ENCODE measurements around the gene COX7B. TPM values are rescaled to one million over a fixed set of nuclear protein-coding genes. Genes with fewer than 3 reads are reported as not detected.

The COX7B gene
- total RNA-seq, 1 experiment from 2014 or later = 326 TPM

GRCh38 chrX:77953302-77953701 is 54.0 kb downstream of the COX7B start:
- no peak for DNase-seq
- peaks cover 9% of the 10 kb centered on the region for H3K4me1 Mint-ChIP-seq (ENCODE audit: low read depth, unreplicated experiment)
- BruUV-seq (replicated peaks) = no TSS peak
- CTCF ChIA-PET = interaction anchor here (0.7 kb wide), 1 partner anchor 17 kb away, joined by 3 read pairs; no protein-coding TSS in a partner anchor
- no peak for TF ChIP-seq CTCF (IDR thresholded peaks at IDR 0.05; ENCODE audit: unreplicated experiment)
- H3K27ac Mint-ChIP-seq (ENCODE audit: unreplicated experiment) = no peak overlapping the region
- no peaks in the 10 kb centered on the region for H3K27me3 Mint-ChIP-seq (ENCODE audit: unreplicated experiment)
- intact Hi-C loops (cut with micrococcal nuclease; ENCODE audit: unreplicated experiment) = loop anchor here (5.0 kb wide), 1 partner anchor 41 kb away; the partner anchor contains the start of gene ATP7A
- no peak overlapping the region for H3K4me3 Mint-ChIP-seq (ENCODE audit: low read depth, unreplicated experiment)
- H3K36me3 Mint-ChIP-seq (ENCODE audit: insufficient read depth, unreplicated experiment) = no peaks in the 10 kb centered on the region
- peaks cover 2% of the 10 kb centered on the region for H3K9me3 Mint-ChIP-seq (ENCODE audit: low read depth, unreplicated experiment)

GRCh38 chrX:77953708-77954107 is 54.4 kb downstream of the COX7B start:
- no peak overlapping the region for H3K4me3 Mint-ChIP-seq (ENCODE audit: low read depth, unreplicated experiment)
- H3K27me3 Mint-ChIP-seq (ENCODE audit: unreplicated experiment) = no peaks in the 10 kb centered on the region
- BruUV-seq (replicated peaks) = no TSS peak
- intact Hi-C loops (cut with micrococcal nuclease; ENCODE audit: unreplicated experiment) = loop anchor here (5.0 kb wide), 1 partner anchor 41 kb away; the partner anchor contains the start of gene ATP7A
- no peaks in the 10 kb centered on the region for H3K36me3 Mint-ChIP-seq (ENCODE audit: insufficient read depth, unreplicated experiment)
- CTCF ChIA-PET = interaction anchor here (0.7 kb wide), 1 partner anchor 18 kb away, joined by 3 read pairs; no protein-coding TSS in a partner anchor
- no peak for TF ChIP-seq CTCF (IDR thresholded peaks at IDR 0.05; ENCODE audit: unreplicated experiment)
- DNase-seq = no peak
- no peak overlapping the region for H3K27ac Mint-ChIP-seq (ENCODE audit: unreplicated experiment)
- H3K9me3 Mint-ChIP-seq (ENCODE audit: low read depth, unreplicated experiment) = peaks cover 2% of the 10 kb centered on the region
- H3K4me1 Mint-ChIP-seq (ENCODE audit: low read depth, unreplicated experiment) = peaks cover 9% of the 10 kb centered on the region

Other genes starting within 250 kb of the COX7B start
- 111 and 116 TPM in 2 replicates for gene ATRX, start 113.3 kb upstream of the COX7B start, total RNA-seq (2022)
- 147 and 158 TPM in 2 replicates for gene MAGT1, start 4.0 kb upstream of the COX7B start, total RNA-seq (2022)
- 14.8 and 15.2 TPM in 2 replicates for gene ATP7A, start 11.2 kb downstream of the COX7B start, total RNA-seq (2022)
- gene PGAM4, start 70.2 kb downstream of the COX7B start, total RNA-seq (2022) = not detected in 2 replicates
- 613 and 623 TPM in 2 replicates for gene PGK1, start 204.8 kb downstream of the COX7B start, total RNA-seq (2022)
- 11.5 and 18.4 TPM in 2 replicates for gene TAF9B, start 240.2 kb downstream of the COX7B start, total RNA-seq (2022)

Data from Calu3 (cell line).